ENCODE data around the gene KLF3. TPM values are rescaled to one million over a fixed set of nuclear protein-coding genes. Genes with fewer than 3 reads are reported as not detected.
"Not testable (repeated sequence)": the region's sequence is repeated elsewhere in the genome, so short reads cannot be mapped to it uniquely, and the experiment has no call there.

The KLF3 gene
- total RNA-seq, 1 donor from 2014 or later: 40.8 TPM

GRCh38 chr4:38621831-38622230 is 42.2 kb upstream of the KLF3 start:
- H3K4me2 ChIP-seq (ENCODE audit: low read length): no peak overlapping the region
- Mint-ChIP-seq H3K27me3 (ENCODE audit: low read depth, unreplicated experiment) (peaks cover 2% of the 10 kb centered on the region), H3K36me3 (ENCODE audit: low read depth, unreplicated experiment) (no peaks in the 10 kb centered on the region), H3K27ac (ENCODE audit: unreplicated experiment) (no peak overlapping the region), H3K9me3 (ENCODE audit: unreplicated experiment) (peaks cover 2% of the 10 kb centered on the region), H3K4me1 (ENCODE audit: low read depth, unreplicated experiment) (no peaks in the 10 kb centered on the region), H3K4me3 (ENCODE audit: unreplicated experiment) (no peak overlapping the region)
- no peaks in the 10 kb centered on the region for H3K36me3 ChIP-seq (ENCODE audit: insufficient read depth, low read length)
- H3K27me3 ChIP-seq (ENCODE audit: insufficient read depth, low read length): no peaks in the 10 kb centered on the region
- H3K9ac ChIP-seq (ENCODE audit: low read length): no peak overlapping the region
- no peaks in the 10 kb centered on the region for H3K79me2 ChIP-seq (ENCODE audit: insufficient read depth, low read length)
- no peak for FAIRE-seq
- DNase-seq (ENCODE audit: low read depth): no peak
- H3K9me3 ChIP-seq (ENCODE audit: insufficient read depth, low read depth, low read length): no peaks in the 10 kb centered on the region
- TF ChIP-seq EZH2 (IDR thresholded peaks at IDR 0.05; ENCODE audit: insufficient read depth, low read length) (no peak), CTCF (IDR thresholded peaks at IDR 0.05; ENCODE audit: insufficient read depth, low read depth, low read length) (no peak)
- no peaks in the 10 kb centered on the region for H4K20me1 ChIP-seq (ENCODE audit: insufficient read depth, low read length)
- no peak overlapping the region for H2AFZ ChIP-seq (ENCODE audit: low read depth, low read length)
- no peaks in the 10 kb centered on the region for H3K4me1 ChIP-seq (ENCODE audit: insufficient read depth, low read length)
- no peak overlapping the region for H3K4me3 ChIP-seq (ENCODE audit: insufficient read depth, low read depth, low read length)
- H3K27ac ChIP-seq (ENCODE audit: low read depth, low read length): no peak overlapping the region

GRCh38 chr4:38622340-38622739 is 41.7 kb upstream of the KLF3 start:
- H2AFZ ChIP-seq (ENCODE audit: low read depth, low read length); H3K79me2 ChIP-seq (ENCODE audit: insufficient read depth, low read length); H3K4me1 Mint-ChIP-seq (ENCODE audit: low read depth, unreplicated experiment); H3K4me1 ChIP-seq (ENCODE audit: insufficient read depth, low read length); H3K27me3 ChIP-seq (ENCODE audit: insufficient read depth, low read length); H3K27me3 Mint-ChIP-seq (ENCODE audit: low read depth, unreplicated experiment); H3K27ac ChIP-seq (ENCODE audit: low read depth, low read length); FAIRE-seq; H3K4me2 ChIP-seq (ENCODE audit: low read length); H3K9me3 ChIP-seq (ENCODE audit: insufficient read depth, low read depth, low read length); H4K20me1 ChIP-seq (ENCODE audit: insufficient read depth, low read length); H3K27ac Mint-ChIP-seq (ENCODE audit: unreplicated experiment); H3K4me3 Mint-ChIP-seq (ENCODE audit: unreplicated experiment); H3K4me3 ChIP-seq (ENCODE audit: insufficient read depth, low read depth, low read length); H3K9me3 Mint-ChIP-seq (ENCODE audit: unreplicated experiment); H3K9ac ChIP-seq (ENCODE audit: low read length); H3K36me3 Mint-ChIP-seq (ENCODE audit: low read depth, unreplicated experiment); DNase-seq (ENCODE audit: low read depth); H3K36me3 ChIP-seq (ENCODE audit: insufficient read depth, low read length): not testable (repeated sequence)

- Histone ChIP-seq H3K9me3 (ENCODE audit: insufficient read depth, low read depth, low read length) (no peaks in the 10 kb centered on the region), H3K4me2 (ENCODE audit: low read length) (no peak overlapping the region), H3K27ac (ENCODE audit: low read depth, low read length) (no peak overlapping the region), H3K79me2 (ENCODE audit: insufficient read depth, low read length) (no peaks in the 10 kb centered on the region), H3K36me3 (ENCODE audit: insufficient read depth, low read length) (no peaks in the 10 kb centered on the region), H3K4me3 (ENCODE audit: insufficient read depth, low read depth, low read length) (no peak overlapping the region), H3K4me1 (ENCODE audit: insufficient read depth, low read length) (no peaks in the 10 kb centered on the region), H3K9ac (ENCODE audit: low read length) (no peak overlapping the region), H2AFZ (ENCODE audit: low read depth, low read length) (no peak overlapping the region), H3K27me3 (ENCODE audit: insufficient read depth, low read length) (no peaks in the 10 kb centered on the region), H4K20me1 (ENCODE audit: insufficient read depth, low read length) (no peaks in the 10 kb centered on the region)
- DNase-seq (ENCODE audit: low read depth) (no peak), FAIRE-seq (no peak)
- TF ChIP-seq CTCF (IDR thresholded peaks at IDR 0.05; ENCODE audit: insufficient read depth, low read depth, low read length): no peak
- no peak for TF ChIP-seq EZH2 (IDR thresholded peaks at IDR 0.05; ENCODE audit: insufficient read depth, low read length)
- Mint-ChIP-seq H3K27ac (ENCODE audit: unreplicated experiment) (no peak overlapping the region), H3K36me3 (ENCODE audit: low read depth, unreplicated experiment) (no peaks in the 10 kb centered on the region), H3K9me3 (ENCODE audit: unreplicated experiment) (peaks cover 2% of the 10 kb centered on the region), H3K4me3 (ENCODE audit: unreplicated experiment) (no peak overlapping the region), H3K27me3 (ENCODE audit: low read depth, unreplicated experiment) (no peaks in the 10 kb centered on the region), H3K4me1 (ENCODE audit: low read depth, unreplicated experiment) (no peaks in the 10 kb centered on the region)
Observed at GRCh38 chr4:38623260-38623659, 40.7 kb upstream of the KLF3 start.

Measured in astrocyte (in vitro differentiated cells and primary cell).